DMS79 treated with DMSO at 0.1 percent for 48 hours (cell line): ENCODE data around the gene PDLIM1.
A peak's percentile ranks its signal among the peaks of the same experiment; 100 is the strongest.

Experiments used
- DNase-seq: peaks from one replicate; lab custom pipeline; 2025; lab: John Stamatoyannopoulos, UW

Gene PDLIM1

GRCh38 chr10:95314192-95314918, 23.6 kb upstream of the PDLIM1 start:
- DNase-seq, result peak; percentile 32

DNA sequence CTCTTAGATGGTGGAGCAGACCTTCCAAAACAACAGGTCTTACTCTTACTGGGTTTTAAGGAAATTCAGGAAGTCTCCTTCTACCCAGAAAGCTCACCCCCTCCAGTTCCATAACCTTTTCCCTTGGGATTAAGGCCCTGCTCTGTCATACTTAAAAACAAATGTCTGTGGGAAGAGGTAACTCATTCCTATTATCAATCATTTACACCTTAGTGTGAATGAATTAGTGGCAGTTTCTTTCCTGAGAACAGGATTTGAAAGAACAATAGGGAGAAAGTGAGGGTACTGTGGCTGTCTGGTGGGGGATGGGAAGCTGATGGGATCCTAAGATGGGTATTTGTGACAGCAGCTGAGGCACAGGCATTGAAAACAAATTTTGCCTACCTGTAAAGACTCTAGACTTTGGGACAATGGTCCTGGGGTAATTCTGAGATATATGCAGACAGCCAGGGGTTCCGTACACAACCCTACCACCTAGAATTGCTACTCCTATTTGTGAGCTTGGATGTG, 22.2 kb upstream of the PDLIM1 start:
- no peak for DNase-seq

DNA sequence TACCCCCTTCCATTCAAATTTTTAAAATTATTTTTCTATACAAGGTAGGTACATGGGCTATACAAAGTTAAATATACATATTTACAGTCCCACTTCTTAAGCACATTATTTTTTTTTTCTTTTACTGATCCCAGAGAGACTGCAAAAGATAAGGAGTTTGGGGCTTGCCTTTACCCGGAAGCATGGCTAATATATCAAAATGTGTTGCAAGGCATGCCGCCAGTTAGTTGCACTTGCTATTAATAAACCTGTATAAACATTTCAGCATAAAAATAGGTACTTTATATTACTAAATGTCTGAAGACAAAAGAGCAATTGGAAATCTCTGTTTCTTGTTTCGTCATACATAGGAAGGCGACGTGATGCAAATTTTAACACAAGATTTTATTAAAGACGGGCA, 21.5 kb upstream of the PDLIM1 start:
- DNase-seq, result no peak

GRCh38 chr10:95309958-95310357, 19.2 kb upstream of the PDLIM1 start:
- no peak for DNase-seq

DNA sequence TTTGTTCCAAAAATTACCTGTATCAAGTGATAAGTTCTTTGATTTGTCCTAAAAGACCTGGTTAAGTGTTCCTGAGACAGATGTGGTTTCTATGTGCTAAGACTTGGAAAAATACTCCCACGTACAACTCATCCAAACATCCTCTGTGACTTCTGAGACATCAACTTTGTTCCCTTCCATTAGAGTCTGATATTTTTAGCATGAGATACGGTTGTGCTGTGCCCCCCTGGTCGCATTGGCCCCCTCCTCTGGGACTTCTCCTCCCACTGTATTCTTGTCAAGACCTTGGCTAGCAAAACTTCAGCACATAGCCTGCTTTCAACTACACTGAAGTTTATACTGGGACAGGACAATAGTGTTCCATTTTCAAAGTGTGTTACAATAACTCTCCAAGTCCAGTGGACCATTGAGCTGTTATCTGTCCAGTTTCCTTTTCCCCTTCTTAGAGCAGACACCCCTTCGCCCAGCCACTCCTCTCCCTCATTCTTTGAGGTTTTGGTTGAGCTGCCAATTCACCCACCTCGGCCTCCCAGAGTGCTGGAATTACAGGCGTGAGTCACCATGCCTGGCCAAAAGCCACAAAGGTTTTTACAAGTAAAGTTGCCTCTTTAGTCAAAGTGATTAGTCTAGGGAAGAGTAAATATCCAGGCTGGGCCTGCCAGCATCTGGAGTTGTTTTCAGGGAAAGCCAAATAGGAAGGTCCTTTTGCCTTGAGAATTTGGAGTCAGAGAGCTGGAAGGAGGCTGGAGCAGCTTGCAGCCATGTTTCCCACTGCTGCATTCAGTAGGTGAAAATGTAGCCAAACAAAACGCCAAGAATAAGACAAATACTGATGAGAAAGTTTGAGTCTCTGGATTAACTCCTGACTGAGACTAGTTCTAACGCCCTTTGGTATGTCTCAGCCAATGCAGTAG, 17.8 kb upstream of the PDLIM1 start:
- DNase-seq, result peak; percentile 31

- no peak for DNase-seq
These were observed 16.0 kb upstream of the PDLIM1 start for GRCh38 chr10:95306851-95307250.

DNA sequence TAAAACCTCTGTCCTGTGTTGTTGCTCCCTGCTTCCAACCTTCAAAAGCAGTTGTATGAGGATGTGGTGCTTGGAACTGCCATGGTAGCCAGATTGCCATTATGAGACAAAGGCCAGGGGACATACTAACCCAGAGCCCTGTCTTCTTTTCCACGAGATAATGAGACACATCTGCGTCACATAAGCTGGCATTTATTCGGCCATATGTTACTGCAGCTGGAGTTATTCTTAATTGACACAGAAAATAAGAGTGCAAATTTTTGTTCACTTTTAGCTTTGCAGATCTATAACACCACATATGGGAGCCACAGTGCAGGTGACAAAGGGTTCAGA, 15.5 kb upstream of the PDLIM1 start:
- no peak for DNase-seq

GRCh38 chr10:95305606-95306317, 15.0 kb upstream of the PDLIM1 start:
- DNase-seq, result no peak

DNA sequence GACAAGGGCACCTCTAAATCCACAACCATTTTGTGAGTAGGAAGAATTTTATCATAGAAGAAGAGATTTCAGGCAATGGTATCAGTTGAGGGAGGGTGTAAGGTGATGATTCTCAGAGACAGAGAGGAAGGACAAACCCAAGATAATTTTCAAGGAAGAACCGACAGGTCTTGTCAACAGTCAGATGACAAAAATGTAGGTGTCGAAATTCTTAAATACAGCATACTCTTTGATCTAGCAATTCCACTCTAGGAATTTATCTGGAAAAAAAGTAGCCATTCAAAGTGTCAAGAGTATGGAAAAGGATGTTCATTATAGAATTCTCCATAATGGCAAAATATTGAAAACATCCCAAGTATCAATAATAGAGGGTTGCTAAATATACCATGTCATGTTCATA, 14.2 kb upstream of the PDLIM1 start:
- no peak for DNase-seq

GRCh38 chr10:95304463-95304862, 13.7 kb upstream of the PDLIM1 start:
- DNase-seq, result no peak

DNA sequence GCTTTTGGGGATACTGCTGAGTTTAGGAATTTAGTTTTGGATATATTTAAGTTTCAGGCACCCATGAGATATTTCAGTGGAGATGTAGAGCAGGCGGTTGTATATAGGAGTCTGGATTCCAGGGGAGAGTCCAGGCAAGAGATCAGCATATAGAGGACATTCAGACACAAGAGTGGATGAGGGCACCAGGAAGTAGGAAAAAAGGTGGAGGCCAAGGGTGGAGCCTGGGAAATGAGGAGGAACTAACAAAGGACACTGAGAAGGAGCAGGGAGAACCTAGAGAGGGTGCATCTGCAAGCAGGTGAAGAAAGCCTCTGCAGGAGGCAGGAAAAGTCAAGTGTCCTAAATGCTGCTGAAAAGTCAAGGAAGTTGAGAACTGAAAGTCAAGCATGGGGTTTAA, 13.1 kb upstream of the PDLIM1 start:
- DNase-seq, result no peak

- DNase-seq, result no peak
These were observed 12.7 kb upstream of the PDLIM1 start for GRCh38 chr10:95303535-95303934.

GRCh38 chr10:95300022-95300539, 9.3 kb upstream of the PDLIM1 start:
- DNase-seq, result no peak

- DNase-seq, result no peak
These were observed 6.6 kb upstream of the PDLIM1 start for GRCh38 chr10:95297402-95297801.

DNA sequence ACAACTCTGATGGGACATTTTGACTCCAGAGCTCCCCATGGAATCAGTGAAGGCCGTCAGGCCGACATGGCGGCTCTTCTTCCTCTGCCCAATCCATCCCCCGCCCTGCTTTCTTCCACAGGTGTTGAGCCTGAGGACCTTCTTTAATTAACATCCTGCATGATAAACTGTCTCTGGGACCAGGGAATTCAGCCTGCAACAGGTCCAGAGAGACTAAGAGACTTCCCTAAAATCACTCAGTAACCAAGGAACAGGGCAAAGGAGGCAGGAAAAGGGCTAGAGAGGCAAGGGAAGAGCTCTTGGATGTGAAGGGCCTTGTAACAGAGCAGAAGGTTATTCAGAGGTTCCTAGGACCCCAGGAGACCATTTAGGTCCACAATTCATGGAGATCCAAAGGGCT, 6.0 kb upstream of the PDLIM1 start:
- DNase-seq, result no peak

DNA sequence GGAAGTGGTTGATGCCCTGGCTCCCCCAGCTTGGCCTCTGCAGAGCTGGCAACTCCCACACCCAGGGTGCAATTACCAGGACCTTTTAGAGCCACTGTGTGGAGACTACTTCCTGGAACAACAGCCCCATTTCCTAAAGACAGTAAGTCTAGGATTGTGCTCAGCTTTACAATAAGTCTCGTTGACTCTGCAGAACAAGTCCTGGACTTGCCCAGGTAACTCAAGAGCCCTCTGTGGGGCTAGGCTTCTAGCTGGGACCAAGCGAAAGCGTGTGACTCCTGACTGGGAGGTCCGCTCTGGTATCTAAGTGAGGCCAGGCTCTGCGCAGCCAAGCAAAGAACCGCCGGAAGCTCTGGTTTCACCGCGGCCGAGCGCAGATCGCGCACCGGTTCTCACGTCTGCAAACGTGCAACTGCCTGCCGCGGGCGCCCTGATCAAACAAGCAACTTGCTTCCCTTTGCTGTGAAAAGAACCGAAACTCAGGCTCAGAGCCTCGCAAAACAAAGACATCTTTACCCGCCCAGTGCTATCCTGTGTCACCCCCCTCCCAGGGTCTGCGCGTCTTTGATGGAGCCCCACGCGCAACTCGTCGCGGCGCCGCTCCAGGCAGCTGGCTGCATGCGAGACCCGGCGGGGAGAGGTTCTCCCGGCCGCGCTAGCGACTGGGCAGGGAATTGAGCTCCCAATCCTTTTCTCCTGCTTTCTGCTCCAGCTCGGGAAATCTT, 4.4 kb upstream of the PDLIM1 start:
- peak; percentile 61 for DNase-seq

GRCh38 chr10:95293631-95294030, 2.8 kb upstream of the PDLIM1 start:
- no peak for DNase-seq

DNA sequence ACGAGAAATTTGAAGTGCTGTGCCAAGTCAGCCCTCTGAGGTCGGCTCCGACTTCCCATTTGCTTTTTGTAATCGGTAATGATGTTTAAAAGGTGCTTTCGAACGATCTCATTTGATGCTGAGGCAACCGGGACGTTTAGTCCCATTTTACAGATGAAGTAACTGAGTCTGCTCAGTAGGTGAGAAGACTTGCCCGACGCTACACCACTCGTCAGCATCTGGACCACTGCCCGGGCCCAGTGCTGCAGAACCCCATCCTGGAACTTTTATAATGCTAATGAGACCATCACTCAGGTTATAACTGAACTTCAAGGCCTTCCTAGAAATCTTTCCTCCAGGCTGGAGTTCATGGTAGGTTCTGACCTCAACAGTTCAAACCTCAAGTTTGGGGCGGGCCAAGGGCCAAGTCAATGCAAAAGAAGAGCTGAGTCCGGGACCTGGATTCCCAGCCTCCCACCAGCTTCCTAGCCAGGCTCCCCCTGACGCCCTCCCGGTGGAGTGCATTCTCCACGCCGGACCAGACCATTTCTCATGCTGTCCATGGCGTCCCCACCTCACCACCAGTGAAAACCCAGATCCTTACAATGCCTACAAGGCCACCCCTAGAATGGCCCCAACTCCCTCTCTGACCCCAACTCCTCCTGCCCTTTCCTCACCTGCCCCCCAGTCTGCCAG, 699 bp upstream of the PDLIM1 start:
- DNase-seq, result no peak

GRCh38 chr10:95289921-95290421, 832 bp downstream of the PDLIM1 start:
- DNase-seq, result no peak

DNA sequence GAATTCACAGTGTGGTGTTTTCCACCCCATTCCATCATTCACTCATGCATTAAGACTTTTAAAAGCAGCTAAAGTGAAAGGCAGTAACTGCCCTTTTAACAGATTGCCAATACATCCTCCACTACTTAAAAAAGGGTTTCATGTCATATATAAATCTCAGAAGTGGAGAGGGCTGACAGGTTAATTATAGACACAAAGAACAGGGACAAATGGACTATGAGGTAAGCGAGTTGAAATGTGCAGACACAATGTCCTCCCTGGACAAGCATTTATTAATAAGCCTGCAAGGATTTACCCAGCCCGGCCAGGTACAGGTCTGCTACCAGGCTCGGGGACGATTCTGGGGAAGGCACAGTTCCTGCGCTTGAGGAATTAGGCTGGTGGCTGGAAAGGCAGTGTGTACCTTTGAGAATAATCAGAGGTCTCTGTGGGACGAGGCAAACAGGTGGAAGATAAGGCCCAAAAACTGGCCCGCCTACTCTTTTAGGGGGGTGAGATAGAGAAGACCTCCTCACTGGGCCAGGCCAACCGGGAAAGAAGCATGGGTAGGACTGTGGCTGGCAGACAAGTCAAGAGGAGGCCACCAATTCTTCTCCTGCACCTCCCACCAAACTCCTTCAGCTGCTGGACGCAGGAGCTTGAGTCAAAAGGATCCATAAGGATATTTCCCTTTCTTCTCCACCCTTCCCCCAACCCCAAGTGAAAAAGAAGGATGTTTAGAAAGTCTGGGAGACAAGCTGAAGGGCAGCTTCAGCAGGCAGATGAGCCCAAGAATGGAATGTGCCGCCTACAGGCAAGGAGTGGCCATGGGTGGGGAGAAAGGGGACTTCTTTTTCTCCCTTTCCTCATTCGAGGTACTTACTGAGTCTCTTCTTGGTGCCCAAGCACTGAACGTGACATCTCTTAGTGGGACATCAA, 1.5 kb downstream of the PDLIM1 start:
- DNase-seq, result no peak
